Gastrocnemius medialis (tissue), 4 donors: ENCODE results near the gene SLC48A1.
A peak's percentile ranks its signal among the peaks of the same experiment; 100 is the strongest.

ENCODE experiments used
- POLR2A ChIP-seq, 2 donors: fragments of 450-650 bp; IDR thresholded peaks; one replicate each; pipeline ENCODE4 v1.6.1; 2017; ENCODE audit warnings: antibody characterized with exemption in 2 of 2, mild to moderate bottlenecking in 2 of 2, moderate library complexity in 2 of 2
- TF ChIP-seq, protein P1 (sequence below), 5 experiments: fragments of 450-650 bp in 3 of 5; fragments of 200-600 bp in 2 of 5; sonication (generic) in 2 of 5; IDR thresholded peaks in 4 of 5; conservative IDR thresholded peaks in 1 of 5; 1 replicate in 4 of 5; 2 replicates in 1 of 5; pipeline ENCODE4 v1.5.1; 2016 to 2019; ENCODE audit warnings: antibody characterized with exemption in 5 of 5, mild to moderate bottlenecking in 3 of 5, moderate library complexity in 3 of 5

DNA sequence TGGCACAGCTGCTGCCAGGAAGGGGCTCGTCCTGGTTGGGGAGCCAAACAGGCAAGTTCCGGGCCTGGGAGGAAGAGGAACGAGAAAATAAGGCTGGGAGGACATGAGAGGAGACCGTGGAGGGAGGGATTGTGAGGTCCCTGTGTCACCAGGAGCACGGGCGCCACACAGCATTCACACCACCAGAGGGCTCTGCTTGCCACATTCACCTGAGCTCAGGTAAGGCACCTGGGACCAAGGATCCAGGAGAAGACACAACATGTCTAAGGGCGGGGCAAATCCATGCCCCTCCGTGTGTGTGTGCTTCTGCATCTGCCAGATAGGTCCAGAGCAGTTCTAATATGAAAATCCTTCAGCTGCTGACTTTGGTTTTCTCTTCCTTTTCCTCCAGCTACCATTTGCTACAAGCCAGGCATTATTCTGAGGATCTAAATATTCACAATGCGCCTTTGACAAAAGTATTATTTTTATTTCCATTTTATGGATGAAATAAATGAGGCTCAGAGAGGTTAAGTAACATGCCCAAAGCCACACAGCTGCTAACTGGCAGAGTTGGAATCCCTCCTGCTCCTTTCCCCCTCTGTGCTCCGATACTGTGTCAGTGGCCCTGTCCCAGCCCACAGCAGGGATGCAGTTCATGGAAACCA, 28.9 kb upstream of the SLC48A1 start:
- TF ChIP-seq, protein P1, sequence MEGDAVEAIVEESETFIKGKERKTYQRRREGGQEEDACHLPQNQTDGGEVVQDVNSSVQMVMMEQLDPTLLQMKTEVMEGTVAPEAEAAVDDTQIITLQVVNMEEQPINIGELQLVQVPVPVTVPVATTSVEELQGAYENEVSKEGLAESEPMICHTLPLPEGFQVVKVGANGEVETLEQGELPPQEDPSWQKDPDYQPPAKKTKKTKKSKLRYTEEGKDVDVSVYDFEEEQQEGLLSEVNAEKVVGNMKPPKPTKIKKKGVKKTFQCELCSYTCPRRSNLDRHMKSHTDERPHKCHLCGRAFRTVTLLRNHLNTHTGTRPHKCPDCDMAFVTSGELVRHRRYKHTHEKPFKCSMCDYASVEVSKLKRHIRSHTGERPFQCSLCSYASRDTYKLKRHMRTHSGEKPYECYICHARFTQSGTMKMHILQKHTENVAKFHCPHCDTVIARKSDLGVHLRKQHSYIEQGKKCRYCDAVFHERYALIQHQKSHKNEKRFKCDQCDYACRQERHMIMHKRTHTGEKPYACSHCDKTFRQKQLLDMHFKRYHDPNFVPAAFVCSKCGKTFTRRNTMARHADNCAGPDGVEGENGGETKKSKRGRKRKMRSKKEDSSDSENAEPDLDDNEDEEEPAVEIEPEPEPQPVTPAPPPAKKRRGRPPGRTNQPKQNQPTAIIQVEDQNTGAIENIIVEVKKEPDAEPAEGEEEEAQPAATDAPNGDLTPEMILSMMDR (IDR thresholded peaks at IDR 0.05 in 4 of 5, conservative IDR thresholded peaks at IDR 0.05 in 1 of 5) = peak; percentile 19 to 53 (median 42)
- TF ChIP-seq POLR2A (IDR thresholded peaks at IDR 0.05) = no peak
